Neural progenitor cell (in vitro differentiated cells): Measurements from ENCODE around the gene NELFCD.

Experiments used
- EZH2 ChIP-seq: fragments of 200-600 bp; sonication (generic); IDR thresholded peaks from 2 replicates; pipeline ENCODE4 v1.6.1; 2017; ENCODE audit warnings: antibody characterized with exemption, mild to moderate bottlenecking, moderate library complexity
- EZH2phosphoT487 ChIP-seq: fragments of 200-600 bp; sonication (generic); IDR thresholded peaks from 2 replicates; pipeline ENCODE4 v1.6.1; 2017; ENCODE audit warnings: antibody characterized with exemption
- TF ChIP-seq, protein P1 (sequence below): fragments of 200-600 bp; sonication (generic); IDR thresholded peaks from 2 replicates; pipeline ENCODE4 v1.5.1; 2017; ENCODE audit warnings: antibody characterized with exemption, mild to moderate bottlenecking

DNA sequence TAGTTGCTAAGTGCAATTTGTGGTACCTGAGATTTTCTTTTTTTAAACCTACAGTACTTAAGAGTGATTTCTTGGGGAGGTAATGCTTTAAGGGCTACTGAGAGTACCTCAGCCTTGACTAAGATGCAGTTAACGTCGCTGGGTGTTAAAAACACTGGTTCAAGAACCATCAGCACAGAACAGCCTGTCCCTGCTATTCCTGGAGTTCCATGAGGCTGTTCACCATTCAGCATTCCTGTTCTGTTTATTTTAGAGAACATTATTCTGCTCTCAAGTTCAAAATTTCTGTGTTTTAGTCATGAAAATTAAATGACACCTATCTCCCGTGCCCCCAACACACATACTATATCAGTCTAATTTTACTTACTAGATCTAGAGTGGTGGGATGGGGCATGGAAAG lies 63.2 kb downstream of the NELFCD start:
- TF ChIP-seq, protein P1, sequence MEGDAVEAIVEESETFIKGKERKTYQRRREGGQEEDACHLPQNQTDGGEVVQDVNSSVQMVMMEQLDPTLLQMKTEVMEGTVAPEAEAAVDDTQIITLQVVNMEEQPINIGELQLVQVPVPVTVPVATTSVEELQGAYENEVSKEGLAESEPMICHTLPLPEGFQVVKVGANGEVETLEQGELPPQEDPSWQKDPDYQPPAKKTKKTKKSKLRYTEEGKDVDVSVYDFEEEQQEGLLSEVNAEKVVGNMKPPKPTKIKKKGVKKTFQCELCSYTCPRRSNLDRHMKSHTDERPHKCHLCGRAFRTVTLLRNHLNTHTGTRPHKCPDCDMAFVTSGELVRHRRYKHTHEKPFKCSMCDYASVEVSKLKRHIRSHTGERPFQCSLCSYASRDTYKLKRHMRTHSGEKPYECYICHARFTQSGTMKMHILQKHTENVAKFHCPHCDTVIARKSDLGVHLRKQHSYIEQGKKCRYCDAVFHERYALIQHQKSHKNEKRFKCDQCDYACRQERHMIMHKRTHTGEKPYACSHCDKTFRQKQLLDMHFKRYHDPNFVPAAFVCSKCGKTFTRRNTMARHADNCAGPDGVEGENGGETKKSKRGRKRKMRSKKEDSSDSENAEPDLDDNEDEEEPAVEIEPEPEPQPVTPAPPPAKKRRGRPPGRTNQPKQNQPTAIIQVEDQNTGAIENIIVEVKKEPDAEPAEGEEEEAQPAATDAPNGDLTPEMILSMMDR: no peak
- no peak for TF ChIP-seq EZH2
- TF ChIP-seq EZH2phosphoT487: no peak
